Stimulated activated CD8-positive, alpha-beta memory T cell treated with anti-CD3 and anti-CD28 coated beads, Interleukin-12 subunit alpha, Interleukin-12 subunit beta, amount 100 ng/mL, for 24 hours (primary cell): ENCODE measurements around the gene CPNE2.
"Not testable (repeated sequence)": the region's sequence is repeated elsewhere in the genome, so short reads cannot be mapped to it uniquely, and the experiment has no call there.

Experiments
- DNase-seq: peaks from one replicate; pipeline ENCODE4 v3.0.0-alpha.2; 2020; ENCODE audit errors: extremely low read depth

CPNE2 gene

GRCh38 chr16:57069635-57070370 is 22.6 kb upstream of the CPNE2 start:
- DNase-seq = no peak

- no peak for DNase-seq
These were observed 22.0 kb upstream of the CPNE2 start for GRCh38 chr16:57070424-57070823.

GRCh38 chr16:57071081-57071732 is 21.2 kb upstream of the CPNE2 start:
- DNase-seq = not testable (repeated sequence)

GRCh38 chr16:57071831-57072582 is 20.4 kb upstream of the CPNE2 start:
- DNase-seq = no peak

GRCh38 chr16:57072616-57073275 is 19.6 kb upstream of the CPNE2 start:
- no peak for DNase-seq

- no peak for DNase-seq
These were observed 14.7 kb upstream of the CPNE2 start for GRCh38 chr16:57077714-57078113.

- DNase-seq = no peak
These were observed 10.6 kb upstream of the CPNE2 start for GRCh38 chr16:57081744-57082143.

GRCh38 chr16:57082664-57083063 is 9.7 kb upstream of the CPNE2 start:
- no peak for DNase-seq

- no peak for DNase-seq
These were observed 8.8 kb upstream of the CPNE2 start for GRCh38 chr16:57083485-57084126.

GRCh38 chr16:57084257-57084770 is 8.1 kb upstream of the CPNE2 start:
- DNase-seq = no peak

- DNase-seq = no peak
These were observed 7.4 kb upstream of the CPNE2 start for GRCh38 chr16:57084996-57085395.

- no peak for DNase-seq
These were observed 5.4 kb upstream of the CPNE2 start for GRCh38 chr16:57087003-57087402.

- no peak for DNase-seq
These were observed 3.0 kb upstream of the CPNE2 start for GRCh38 chr16:57089406-57089805.

- no peak for DNase-seq
These were observed 996 bp upstream of the CPNE2 start for GRCh38 chr16:57091200-57091974.

- DNase-seq = no peak
These were observed 516 bp downstream of the CPNE2 start for GRCh38 chr16:57092786-57093411.

- no peak for DNase-seq
These were observed 1.5 kb downstream of the CPNE2 start for GRCh38 chr16:57093666-57094564.

GRCh38 chr16:57094911-57095310 is 2.5 kb downstream of the CPNE2 start:
- no peak for DNase-seq

- DNase-seq = no peak
These were observed 3.8 kb downstream of the CPNE2 start for GRCh38 chr16:57096192-57096591.

- DNase-seq = no peak
These were observed 4.4 kb downstream of the CPNE2 start for GRCh38 chr16:57096793-57097192.
